PC-9 (cell line): ENCODE measurements around the gene NPS.

Experiments used
- CTCF ChIP-seq: fragments of 200-600 bp; sonication (generic); conservative IDR thresholded peaks from 2 replicates; pipeline ENCODE4 v1.6.1; 2017; ENCODE audit warnings: mixed run types, antibody characterized with exemption, mild to moderate bottlenecking, moderate library complexity
- EZH2 ChIP-seq: fragments of 200-600 bp; sonication (generic); IDR thresholded peaks from 2 replicates; pipeline ENCODE4 v1.8.0; 2017; ENCODE audit warnings: antibody characterized with exemption, low read depth

DNA sequence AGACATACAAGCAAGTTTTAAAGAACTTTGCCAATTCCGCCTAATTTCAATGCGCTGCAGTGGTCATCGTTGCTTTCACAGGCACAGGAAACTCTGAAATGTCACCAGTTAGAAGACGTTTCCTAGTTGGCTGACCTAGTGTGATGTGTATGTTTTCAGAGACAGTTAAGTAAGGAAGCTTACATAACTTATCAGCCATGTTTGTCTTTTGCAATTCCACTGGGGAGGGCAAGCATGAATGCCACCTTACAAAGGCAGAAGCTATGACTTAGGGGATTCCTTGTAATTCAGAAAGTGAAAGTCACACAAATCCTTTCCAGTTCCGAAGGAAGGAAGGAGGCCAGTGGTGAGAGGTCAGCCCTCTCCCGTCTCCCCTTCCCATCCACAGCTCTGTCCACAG lies 15.0 kb upstream of the NPS start:
- TF ChIP-seq CTCF (no peak), EZH2 (no peak)
